ENCODE results near the gene ENTPD1.
"Not testable (repeated sequence)": the region's sequence is repeated elsewhere in the genome, so short reads cannot be mapped to it uniquely, and the experiment has no call there.

Gene ENTPD1

GRCh38 chr10:95872158-95872711 is 116.3 kb downstream of the ENTPD1 start:
- no peak for DNase-seq

- DNase-seq: no peak
Observed at GRCh38 chr10:95873139-95873538, 117.2 kb downstream of the ENTPD1 start.

DNA sequence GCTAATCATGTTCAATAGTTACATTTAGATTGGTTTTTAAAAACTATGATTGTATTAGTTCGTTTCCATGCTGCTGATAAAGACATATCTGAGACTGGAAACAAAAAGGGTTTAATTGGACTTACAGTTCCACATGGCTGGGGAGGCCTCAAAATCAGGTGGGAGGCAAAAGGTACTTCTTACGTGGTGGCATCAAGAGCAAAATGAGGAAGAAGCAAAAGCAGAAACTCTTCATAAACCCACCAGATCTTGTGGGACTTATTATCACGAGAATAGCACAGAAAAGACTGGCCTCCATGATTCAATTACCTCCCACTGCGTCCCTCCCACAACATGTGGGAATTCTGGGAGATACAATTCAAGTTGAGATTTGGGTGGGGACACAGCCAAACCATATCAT is 117.7 kb downstream of the ENTPD1 start:
- no peak for DNase-seq

DNA sequence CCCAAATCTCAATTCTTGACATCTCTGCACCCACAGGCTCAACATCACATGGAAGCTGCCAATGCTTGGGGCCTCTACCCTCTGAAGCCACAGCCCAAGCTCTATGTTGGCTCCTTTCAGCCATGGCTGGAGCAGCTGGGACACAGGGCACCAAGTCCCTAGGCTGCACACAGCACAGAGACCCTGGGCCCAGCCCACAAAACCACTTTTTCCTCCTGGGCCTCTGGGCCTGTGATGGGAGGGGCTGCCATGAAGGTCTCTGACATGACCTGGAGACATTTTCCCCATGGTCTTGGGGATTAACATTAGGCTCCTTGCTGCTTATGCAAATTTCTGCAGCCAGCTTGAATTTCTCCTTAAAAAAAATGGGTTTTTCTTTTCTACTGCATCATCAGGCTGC is 118.8 kb downstream of the ENTPD1 start:
- not testable (repeated sequence) for DNase-seq

DNA sequence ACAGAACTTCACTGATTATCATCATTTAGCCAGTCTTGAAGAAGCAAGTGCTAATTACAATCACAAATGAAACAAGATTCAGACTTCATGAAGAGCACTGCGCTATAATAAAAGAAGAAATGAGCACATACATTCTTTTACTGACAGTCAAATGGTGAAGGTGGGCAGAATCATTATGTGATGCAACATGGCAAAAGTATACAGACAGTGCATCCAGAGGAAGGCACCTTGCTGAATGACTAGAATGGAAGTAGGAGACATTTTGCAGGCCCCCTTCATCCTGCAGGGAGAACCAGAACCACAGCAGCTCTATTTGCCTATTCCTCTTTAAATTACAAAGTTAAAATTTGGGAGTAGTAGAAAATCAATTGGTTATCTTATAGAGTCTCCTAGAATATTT is 120.8 kb downstream of the ENTPD1 start:
- DNase-seq: no peak

DNA sequence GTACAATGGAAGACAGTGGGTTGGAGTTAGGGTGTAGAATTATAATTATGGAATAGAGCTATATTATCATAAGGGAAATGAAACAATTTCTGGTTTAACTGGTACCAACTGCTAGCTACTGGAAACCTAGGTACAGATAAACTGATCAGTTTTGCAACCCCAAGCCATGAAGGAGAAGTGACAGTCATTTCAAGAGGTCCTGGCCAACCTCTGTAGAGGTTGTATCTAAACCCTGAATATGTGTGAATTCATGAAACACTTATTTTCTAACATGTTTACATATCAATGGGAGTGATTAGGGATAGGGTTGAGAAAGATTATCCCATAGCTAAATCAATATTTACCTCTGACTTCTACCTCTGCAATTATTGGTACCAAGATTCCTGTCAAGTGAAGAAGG is 121.9 kb downstream of the ENTPD1 start:
- no peak for DNase-seq

GRCh38 chr10:95880704-95881103 is 124.7 kb downstream of the ENTPD1 start:
- no peak for DNase-seq

DNA sequence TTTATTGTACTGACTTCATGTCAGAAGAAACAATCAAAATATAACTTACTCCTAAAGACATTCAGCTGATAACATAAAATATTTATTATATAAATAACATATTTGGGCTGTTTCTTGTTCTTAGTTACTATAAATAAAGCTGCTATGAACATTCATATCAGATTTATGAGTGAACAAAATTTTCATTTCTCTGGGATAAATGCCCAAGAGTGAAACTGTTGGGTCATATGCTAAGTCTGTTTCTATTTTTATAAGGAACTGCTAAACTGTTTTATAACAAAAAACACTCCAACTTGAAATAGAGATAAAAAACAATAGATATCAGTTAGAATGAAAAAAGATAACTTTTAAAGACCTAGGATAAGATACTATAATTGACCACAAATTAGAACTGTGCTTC is 125.4 kb downstream of the ENTPD1 start:
- DNase-seq: no peak

DNA sequence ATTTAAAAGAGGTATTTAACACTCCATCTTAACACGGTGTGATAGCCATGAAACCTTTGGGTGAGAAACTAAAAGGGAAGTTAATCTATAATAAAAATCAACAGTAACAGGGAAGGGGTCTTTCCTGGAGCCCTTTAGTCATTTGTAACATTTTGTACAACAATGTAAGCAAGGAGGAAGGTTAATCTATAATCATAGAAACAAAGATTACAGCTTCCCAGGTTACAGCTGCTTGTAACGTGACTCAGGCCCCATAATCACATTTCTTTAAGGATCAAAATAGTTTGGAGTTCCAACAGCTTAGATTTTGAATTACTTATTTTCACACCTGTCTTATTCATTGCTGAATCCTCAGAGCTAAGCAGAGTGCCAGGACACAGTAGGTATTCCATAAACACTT is 133.9 kb downstream of the ENTPD1 start:
- DNase-seq: no peak

- DNase-seq: no peak
Observed at GRCh38 chr10:95896071-95896850, 140.3 kb downstream of the ENTPD1 start.

- not testable (repeated sequence) for DNase-seq
Observed at GRCh38 chr10:95905897-95906580, 150.1 kb downstream of the ENTPD1 start.

- peak; percentile 39 for DNase-seq
Observed at GRCh38 chr10:95906677-95907455, 150.9 kb downstream of the ENTPD1 start.

DNA sequence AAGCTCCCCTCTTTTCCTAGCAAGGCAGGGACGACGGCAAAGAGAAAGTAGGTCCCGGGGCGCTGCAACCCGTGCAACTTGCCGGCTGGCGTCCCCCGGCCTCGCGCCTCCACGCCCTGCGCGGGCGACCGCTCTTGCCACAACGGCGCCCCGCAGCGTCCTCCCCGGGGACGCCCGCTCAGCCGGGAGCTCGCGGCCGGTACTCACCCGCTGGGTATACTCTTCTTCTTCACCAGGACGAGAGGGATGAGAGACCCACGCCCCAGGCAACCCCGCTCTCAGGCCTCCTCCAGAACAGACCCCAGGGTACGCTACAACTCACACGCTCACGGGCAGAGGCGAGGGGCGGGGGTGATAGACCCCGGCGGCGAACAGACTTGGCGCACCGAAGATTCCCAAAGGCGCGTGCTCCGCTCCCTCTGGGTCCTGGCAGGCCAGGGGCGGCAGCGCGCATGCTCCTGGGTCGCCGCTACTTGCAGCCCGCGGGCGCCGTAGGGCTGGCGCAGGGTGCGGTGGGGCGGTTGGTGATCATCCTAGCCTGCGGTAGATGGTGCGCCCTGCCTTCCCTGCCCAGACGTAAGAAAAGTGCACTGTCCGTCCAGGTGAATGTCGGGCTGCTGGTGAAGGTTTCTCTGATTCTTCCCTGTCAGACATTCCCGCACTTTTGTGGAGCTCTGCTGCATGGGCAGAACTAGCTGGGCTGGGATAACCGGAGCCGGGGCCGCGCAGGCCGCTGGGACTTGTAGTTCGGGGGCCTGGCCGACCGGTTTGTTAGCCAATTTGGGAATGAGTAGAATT is 151.7 kb downstream of the ENTPD1 start, which contains the start of gene CC2D2B:
CC2D2B (plus strand) TSS at position 520 of the 798 bp plus-strand sequence. CDS start 3,349 bp downstream, outside the sequence.
- DNase-seq: peak; percentile 58

DNA sequence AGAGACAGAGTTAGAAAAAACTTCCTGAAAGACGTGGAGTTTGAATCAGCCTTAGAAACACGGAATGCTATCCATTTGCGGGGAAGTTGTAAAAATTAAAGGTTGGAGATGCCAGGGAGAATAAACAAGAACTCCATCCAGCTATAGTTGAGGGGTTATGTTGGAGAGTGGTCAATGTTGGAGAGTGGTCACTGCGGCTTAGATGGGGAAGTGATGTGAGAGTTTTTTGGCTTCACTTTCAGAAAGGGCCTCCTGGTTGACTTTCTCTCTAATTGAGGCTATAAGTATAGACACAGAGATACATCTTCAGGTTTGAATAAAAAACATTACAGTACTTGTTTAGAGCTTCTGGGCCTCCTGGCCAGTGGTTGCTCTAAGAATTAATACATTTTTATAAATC is 152.5 kb downstream of the ENTPD1 start:
- DNase-seq: no peak

- DNase-seq: no peak
Observed at GRCh38 chr10:95909561-95909960, 153.6 kb downstream of the ENTPD1 start.

- not testable (repeated sequence) for DNase-seq
Observed at GRCh38 chr10:95916039-95916438, 160.1 kb downstream of the ENTPD1 start.
